22Rv1 (cell line): ENCODE measurements around the gene IGSF21.

Experiments used
- CTCF ChIP-seq: fragments of 450-650 bp; IDR thresholded peaks from 2 replicates; pipeline ENCODE4 v1.5.1; 2017; ENCODE audit warnings: mild to moderate bottlenecking
- ZFX ChIP-seq: fragments of 450-650 bp; IDR thresholded peaks from 2 replicates; pipeline ENCODE4 v1.6.1; 2017; ENCODE audit warnings: antibody characterized with exemption, borderline replicate concordance

- no peak for TF ChIP-seq CTCF
- no peak for TF ChIP-seq ZFX
Measured at GRCh38 chr1:18319099-18319498, 211.5 kb downstream of the IGSF21 start.
